Activated CD4-positive, alpha-beta T cell treated with anti-CD3 and anti-CD28 coated beads, Interleukin-2, Interleukin-6, amounts not matched to agents 100 ng/mL and 50 ng/mL, durations not matched to agents 16 hours and 8 hours (primary cell): ENCODE results near the gene GLI2.

Experiments used
- DNase-seq: peaks from one replicate; pipeline ENCODE4 v3.0.0-alpha.2; 2020

The GLI2 gene

DNA sequence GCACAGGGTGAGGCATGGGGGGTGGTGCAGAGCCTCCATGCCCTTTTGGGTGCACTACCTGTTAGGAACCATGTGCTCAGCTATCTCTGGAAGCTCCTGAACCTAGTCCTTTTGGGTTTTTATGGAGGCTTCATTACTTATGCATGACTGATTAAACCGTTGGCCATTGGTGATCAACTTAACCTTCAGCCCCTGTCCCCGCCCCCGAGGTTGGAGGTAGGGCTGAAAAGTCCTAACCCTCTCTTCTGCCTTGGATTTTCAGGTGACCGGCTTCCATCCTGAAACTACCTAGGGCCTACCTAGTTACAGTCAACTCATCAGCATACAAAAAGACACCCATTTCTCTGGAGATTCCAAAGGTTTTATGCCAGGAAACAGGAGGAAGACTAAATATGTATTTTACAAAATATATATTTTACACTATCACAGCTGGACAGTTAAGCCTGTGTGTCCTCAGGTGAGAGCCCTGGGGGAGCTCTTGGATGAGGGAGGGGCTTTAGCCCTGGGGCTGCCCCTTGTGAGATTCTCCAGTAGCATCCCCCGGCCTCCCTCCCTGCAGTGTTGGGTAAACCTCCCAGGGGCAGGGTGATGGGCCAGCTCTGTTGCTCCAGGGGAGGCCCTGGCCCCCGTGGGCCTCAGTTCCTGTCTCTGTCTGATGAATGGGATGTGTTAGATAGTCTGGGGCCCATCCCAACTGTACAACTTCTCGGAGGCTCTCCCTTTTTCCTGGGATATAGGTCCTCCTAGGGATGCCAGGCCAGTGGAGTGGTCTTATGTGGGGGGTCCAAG is 24.1 kb downstream of the GLI2 start:
- no peak for DNase-seq

DNA sequence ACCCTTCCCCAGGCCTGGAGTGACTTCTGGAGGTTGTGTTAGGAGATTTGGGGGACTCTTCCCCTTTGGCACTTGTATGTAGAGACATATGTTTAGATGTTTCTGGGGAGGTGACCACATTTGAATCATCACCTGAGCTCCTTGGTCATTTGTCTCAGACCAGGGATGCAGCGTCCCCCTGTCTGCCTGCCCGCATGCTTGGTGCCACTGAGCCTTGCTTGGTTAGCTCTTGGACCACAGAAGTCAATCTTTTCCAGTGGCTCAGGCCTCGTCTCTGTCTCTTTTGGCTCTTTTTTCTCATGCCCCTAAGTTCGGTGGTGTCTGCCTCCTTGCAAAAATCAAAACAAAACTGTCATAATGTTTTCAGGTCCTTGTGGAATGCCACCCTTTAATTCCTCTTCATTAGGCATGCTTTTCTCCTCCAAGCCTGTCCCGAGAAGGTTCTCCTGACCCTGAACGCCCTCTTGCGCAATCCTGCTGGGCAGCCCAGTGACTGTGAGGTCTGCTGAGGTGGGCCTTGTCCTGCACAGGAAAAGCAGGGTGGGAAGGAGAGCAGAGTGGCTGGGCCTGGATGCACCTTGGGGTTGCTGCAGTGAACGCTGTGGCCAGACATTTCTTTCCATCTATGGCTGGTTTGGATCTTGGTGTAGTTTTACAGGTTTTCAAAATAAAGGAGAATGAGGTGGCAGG is 24.9 kb downstream of the GLI2 start:
- no peak for DNase-seq

DNA sequence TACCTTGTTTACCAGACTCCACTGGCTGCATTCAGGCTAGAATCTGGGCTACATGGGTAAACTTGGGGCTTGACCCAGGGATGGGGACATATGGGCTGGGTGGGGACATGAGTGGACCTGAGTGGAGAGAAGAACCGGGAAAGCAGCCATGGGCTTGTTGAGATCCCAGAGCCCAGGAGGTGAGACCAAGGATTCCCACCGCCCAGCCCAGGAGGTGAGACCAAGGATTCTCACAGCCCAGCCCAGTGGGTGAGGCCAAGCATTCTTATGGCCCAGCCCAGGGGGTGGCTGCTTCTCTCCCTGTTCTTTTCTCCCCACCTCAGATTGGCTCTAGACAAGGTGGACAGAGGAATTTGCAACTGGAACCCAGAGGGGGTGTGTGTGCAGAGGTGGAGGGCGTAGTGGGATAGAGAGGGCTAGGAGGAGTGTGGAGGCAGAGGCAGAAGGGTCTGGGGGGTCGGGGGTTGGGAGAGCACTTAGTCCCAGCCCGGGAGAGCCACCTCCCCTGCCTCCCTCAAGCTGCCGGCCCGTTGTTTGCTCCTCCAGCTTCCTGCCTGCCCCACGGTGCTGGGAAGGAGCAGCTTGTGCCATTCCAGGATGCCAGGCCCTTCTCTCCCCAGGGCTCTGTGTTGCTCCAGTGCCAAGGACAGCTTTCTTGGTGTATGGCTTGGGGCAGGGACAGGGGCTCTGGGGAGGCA is 25.6 kb downstream of the GLI2 start:
- DNase-seq, result no peak

DNA sequence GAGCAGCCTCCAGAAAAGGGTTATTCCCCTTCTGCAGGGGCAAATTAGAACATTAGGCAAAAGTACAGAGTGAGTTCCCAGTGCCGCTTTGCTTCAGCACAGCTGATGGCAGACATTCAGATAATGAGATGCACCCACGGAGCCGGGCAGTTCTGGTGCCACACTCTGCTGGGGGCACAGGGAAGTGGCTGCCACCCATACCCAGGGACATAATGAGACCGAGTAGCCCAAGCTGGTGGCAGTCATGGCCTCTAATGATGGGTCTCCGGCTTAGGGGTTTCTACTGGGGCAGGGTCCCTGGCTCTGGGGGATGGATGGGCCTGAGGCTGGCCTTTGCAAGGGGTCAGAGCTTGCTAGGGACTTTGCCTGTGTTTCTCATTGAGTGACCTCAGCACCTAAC is 26.2 kb downstream of the GLI2 start:
- DNase-seq, result no peak

DNA sequence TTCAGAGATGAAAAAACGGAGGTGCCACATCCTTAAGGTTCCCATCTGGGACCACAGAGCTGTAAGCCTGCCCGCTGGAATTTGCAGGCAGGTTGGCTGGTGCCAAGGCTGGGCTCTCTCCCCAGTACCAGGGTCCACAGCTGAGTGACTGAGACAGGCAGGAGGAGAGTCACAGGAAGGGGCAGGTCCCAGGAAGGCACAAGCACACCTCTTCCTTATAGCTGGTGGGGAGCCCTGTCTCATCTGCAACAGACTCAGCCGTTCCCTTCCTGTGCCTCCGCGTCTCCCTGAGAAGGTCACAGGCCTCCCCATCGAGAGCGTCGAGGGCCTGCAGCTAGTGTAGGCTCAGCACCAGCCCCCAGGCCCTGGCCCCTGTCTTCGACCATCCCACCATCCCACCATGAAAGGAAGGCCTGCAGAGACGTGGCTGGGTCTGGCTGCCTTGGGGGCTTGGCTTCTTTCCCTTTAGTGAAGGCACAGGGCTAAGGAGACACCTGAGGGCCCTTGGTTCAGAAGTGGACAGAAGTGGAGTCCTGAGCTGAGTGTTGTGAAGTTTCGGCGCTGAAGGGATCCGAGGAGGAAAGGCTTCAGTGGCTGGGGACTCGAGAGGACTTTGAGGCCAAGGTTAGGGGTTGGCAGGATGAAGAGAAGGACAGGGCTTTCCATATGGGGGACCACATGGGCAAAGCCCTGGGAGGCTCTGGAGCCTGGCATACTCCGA is 26.8 kb downstream of the GLI2 start:
- DNase-seq, result no peak

DNA sequence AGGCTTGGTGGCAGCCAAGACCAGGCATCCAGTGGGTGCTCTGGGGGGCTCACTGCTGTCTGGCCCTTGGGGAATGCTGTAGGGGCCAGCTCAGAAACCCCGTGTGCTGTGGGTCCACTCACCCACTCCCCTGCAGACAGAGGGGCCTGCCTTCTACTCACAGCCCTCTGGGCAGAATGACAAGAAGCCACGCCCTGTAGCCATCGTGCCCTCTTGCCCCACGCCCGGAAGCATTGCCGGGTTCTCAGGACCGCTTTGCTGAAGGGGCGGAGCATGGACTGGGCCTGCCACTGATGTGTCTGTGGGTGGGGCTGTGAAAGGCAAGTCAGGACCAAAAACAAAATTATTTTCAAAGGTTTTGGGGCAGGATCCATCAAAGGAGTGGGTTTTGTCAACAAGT is 27.8 kb downstream of the GLI2 start:
- no peak for DNase-seq

DNA sequence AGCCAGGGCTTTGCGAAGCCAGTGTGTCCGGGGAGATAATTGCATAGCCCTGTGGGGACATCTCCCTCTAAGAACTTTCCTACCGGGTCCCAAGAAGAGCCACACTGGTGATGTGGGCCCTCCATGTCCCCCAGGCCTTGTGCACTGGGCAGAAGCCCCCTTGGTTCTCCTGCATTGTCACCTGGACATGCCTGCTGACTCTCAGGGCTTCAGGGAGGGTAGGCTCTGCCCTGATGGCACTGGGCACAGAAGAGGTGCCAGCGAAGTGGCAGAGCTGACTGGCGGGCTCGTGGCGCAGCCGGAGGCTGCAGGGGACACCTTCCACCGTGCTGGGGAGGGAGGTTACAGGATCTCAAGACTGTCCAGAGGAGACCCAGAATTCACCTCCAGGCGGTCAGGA is 28.3 kb downstream of the GLI2 start:
- DNase-seq, result no peak

DNA sequence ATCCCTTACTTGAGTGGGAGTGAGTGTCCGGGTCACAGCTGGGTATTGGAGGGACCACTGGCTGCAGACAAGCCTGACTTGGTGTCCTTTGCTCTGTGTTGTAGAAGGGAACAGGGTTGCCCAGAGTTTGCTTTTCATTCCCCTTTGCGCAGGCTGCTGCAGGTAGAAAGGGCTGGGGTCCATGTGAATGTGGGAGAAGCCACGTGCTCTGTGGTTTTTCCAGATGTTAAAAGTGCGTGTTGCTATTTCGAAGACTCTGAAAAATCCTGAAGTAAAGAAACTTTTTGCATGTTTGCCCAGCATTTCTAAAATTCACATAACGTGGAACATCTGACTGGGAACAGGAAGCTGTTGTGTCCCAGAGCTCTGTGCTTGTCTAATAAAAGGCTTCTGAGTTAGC is 28.8 kb downstream of the GLI2 start:
- DNase-seq, result no peak

DNA sequence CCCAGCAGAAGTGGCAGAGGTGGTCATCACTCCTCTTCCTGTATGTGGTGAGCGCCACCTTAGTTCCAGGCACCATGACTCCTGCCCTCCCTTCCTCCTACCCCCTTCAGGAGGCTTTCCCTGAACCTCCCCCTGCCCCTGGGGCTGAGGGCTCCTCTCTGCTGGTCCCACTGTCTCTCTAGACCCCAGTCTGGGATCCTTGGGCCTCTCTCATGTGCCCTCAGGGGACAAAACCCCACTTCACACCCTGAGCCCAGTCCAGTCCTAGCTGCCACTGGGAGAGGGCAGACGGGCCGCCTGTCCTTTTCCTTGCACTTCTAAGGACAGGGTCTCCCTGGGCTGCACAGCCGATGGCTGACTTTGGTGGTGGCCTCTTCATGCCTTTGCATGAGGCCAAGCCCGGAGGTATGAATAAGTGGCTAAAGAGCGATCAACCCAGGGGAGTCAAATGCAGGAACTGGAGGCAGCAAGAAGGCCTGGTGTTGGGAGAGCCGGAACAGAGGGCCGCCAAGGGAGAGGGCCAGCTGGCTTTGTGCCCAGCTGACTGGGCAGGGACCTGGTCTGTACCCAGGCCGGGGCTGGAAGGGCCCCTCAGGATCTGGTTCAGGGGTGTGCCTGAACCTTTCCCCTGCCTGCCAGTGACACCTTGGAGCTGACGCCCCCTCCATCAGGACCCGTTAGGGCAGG is 29.5 kb downstream of the GLI2 start:
- DNase-seq, result no peak

DNA sequence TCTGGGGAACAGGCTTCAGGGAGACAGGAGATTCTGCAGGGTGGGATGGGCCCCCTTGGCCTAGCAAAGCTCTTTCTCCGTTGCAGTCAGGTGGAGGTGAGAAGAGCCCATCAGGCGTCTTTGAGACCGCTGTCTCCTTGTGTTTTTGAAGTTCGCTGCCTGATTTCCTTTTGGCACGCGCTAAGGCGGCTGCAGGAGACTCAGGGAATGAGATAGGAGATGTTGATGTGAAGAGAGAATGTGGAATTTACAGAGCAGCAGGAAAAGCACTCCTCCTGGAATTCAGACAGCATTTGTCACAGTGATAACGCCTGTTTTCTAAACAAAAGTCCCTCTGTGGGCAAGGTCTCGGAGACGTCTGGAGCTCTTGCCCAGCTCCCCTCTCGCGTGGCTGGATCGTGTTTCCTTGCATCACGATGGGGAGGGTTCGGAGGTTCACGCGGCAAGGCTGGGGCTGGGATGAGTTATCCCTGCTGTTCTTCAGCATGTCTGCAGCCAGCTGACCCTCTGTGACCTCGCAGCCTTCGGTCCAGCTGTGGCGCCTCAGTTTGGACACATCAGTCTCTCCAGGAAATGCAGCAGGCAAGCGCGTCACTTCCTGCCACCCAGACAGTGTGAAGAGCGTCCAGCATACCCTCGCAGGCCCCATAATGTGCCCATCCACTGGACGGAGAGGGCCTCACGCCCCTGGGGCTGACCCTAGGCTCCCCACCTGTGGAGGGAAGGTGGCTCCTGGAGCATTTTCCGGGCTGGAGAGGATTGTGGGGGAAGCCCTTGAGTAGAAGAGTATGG is 30.2 kb downstream of the GLI2 start:
- no peak for DNase-seq

DNA sequence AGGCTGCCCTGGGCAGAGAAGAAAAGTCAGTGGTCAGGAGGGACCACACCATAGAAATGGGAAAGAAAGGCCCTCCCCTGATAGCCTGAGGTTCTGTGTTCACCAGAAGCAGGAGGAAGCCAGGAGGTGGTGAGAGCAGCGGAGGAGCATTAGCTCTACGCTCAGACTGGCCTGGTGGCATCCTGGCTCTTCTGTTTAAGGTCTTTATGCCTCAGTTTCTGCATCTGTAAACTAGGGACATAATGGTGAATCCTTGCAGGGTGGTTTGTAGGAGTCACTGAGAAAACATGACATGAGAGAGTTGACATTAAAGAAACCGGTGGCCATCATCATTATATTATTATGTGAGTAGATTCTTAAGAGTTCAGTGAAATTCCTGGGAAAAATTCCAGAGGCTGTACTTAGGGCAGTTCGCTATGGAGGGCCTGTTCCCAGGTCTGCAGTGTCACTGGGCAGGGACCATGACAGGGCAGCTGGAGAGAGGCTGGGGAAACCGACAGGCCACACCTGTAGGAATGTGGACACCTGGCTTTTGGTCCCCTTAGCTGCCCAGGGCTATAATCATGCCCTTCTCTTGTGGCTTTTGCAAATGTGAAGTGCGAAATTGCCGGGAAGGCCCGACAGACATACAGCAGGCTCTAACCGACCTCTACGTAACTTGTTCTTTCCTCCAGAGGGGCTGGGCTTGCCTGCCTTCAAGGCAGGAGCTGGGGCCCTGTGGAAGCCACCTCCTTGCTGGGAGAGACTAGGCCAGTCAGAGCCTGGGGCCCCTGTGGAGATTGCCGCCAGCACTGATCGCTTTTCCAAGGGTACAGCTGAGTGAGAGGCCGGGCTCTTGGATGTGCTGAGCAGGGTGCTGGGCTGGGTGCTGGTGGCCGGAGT is 31.0 kb downstream of the GLI2 start:
- DNase-seq, result no peak

DNA sequence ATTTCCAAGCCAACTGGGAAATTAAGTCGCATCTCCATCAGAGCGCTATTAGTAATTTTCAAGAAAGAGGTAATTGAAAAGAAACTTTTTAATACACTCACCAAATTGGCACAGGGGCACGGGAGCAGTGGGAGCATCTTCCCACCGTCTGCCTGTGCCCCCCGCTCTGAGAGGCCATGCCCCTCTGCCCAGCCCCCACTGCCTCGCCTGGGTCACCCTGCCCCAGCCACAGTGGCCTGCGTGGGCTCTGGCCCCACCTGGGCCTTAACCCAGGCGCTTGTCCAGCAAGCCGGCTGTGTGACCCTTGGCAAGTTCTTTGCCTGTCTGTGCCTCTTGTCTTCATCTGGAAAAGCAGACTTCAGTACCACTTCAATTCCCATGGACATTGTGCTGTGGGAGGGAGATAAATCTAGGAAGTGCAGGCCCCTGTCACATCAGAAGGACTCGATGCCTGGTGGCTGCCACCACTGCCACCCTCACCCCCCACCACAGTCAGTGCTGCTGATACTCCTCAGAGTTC is 31.9 kb downstream of the GLI2 start:
- DNase-seq, result no peak

DNA sequence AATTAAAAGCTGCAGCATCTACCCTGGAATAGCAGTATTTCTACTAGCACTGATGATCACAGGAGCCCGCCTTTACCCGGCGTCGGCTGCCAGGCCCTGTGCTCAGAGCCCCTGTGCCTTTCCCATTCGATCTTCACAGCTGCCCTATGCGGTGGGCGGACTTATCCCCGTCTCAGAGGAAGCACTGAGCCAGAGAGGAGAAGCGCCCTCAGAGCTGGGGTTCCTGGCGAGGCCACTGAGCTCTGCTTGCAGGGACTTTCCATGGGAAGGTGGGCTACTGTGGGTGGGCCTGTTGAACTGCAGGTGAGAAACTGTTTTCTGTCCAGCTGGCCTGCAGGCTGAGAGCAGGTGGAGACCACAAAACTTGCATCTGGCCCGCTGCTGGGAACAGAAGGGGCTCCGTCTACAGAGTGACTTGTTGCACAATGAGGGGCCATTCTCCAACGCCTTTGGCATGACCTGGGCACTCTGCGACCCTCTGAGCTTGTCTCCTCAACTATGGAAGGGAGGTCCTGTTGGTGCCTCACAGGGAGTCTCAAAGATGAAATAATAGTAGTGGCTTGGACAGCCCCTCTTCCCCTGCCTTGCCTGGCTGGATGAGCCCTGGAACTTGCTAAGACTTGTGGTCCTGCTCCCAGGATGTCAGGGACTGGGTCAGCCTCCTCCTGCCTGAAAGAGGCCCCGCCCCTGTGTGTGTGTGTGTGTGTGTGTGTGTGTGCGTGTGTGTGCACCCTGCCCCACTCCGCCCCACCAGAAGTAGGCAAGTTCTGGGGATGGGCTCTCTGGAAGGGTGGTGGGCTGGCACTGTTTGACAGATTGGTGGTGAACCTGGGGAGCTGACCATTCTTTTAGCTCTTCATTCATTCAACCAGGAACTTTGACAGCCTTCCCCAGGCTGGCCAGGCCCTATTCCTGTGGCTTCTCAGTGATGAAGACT is 32.7 kb downstream of the GLI2 start:
- no peak for DNase-seq

DNA sequence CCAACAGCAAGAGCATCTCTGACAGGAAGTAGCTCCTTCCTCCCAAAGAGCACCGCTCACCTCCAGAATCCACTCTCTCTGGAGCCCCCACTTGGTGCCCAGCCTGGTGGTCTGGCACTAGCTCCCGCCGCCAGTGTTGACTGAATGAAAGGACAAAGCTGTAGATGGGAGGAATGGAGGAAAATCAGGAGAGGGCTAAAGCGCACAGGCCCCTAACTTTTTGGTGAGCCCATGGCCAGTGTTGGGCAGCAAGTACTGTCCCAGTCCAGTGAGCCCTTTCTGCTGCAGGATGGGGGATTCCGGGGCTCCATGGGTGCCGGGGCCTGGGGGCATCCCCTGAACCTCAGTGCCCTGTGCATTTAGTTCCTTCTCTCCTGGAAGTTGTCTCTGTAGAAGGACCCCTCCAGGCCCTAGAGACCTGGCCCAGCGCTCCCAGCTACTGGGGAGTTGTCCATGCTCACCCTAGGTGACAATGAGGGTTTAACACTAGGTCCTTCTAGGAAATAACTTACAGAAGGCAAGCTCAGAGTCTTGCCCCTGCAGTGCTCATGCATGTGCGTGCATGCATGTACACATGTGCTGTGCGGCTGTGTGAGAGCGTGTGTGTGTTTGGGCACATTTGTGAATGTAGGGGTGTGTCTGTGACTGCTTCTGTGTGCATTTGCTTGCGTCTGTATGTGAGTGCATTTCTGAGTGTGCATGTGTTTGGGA is 33.6 kb downstream of the GLI2 start:
- no peak for DNase-seq

DNA sequence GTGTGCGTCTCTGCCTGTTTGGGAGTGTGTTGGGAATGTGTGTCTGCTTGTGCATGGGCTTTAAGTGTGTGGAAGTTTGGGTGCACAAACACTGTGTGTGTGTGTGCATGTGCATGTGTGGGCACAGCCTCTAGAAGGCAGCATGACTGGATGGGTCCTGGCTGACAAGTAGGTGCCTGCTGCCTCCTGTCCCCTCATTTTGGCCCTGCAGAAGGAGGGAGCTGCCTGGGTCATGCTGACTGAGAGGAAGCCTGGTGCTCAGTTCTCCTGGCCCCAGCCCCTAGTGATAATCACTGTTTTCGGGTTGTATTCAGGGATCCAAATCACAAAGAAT is 34.1 kb downstream of the GLI2 start:
- no peak for DNase-seq

DNA sequence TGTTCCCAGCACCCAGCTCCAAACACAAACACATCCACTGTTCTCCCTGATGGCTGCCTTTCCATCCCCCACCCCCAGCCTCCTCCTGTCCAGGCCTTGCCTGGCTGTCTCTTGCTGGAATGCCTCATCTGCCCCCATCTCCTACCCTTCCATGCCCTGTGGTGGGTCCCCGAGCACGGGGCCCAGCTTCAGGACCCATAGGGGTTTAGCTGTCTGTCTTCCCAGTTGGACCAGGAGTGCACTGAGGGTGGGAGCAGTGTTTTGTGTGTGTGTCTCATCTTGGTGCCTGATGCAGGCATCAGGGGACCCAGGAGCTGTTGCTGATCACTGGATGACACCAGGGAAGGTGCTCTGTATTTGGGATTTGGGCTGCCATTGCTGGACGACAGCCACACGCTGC is 34.5 kb downstream of the GLI2 start:
- DNase-seq, result no peak

DNA sequence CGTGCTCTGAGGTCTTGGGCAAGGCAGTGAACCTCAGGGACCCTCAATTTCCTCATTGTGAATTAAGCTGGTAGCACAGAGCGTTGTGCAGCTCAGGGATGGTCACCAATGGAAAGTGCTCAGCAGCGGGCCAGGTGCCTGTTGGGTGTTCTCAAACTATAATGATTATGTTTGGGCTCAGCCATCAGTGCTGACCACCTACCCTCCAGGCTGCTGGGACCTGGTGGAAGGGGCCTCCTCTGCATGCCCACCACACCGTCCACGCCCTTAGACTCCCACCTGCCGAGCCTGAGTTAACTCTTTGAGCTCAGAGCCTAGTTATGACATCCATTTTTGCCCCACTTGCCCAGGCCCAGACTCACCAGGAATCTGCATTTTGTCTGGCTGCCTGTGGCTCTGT is 35.0 kb downstream of the GLI2 start:
- no peak for DNase-seq

DNA sequence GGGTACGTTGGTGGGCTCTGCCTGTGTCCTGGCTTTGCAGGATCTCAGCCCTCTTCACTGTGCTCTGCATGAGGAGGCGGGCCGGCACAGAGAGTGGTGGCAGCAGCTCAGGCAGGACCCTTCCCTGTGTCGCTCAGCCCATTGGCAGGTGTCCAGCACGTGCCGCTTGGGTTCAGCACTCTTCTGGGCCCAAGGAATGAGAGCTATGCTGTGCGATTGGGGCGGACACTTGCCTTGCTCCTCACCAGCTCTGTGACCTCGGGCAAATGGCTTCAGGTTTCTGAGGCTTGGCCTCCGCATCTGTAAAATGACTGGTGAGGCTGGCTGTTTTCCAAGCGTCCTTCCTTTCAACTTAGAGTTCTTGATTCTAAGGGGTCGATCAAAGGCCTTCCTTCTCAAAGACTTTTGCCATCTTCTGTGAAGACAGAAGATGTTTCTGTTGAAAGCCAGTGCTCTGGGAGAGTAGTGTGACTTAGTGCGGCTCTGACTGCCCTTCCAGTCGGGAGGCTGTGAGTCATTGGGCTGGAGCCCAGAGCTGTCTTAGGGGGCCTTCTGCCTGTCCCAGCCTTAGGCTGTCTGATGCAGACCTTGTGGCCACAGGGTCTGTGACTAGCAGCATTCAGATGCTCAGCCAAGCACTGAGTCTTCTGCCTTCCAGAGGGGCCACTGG is 35.6 kb downstream of the GLI2 start:
- no peak for DNase-seq
